ENCODE data around the gene ANKRD11. TPM values are rescaled to one million over a fixed set of nuclear protein-coding genes. Genes with fewer than 3 reads are reported as not detected.
"Not testable (repeated sequence)": the region's sequence is repeated elsewhere in the genome, so short reads cannot be mapped to it uniquely, and the experiment has no call there.

Gene ANKRD11
- total RNA-seq, 1 experiment from 2014 or later, result 297 TPM

- ChIA-PET CTCF (interaction anchor here (0.6 to 2.0 kb wide), 8 partner anchors 10 to 463 kb away, joined by 3 to 10 read pairs (median 4); partner anchors contain the start of gene ZNF778), POLR2A (interaction anchor here (0.5 to 0.8 kb wide), 9 partner anchors 76 to 677 kb away, joined by 3 to 6 read pairs (median 4); partner anchors contain the start of genes CDH15, TCF25 and ZC3H18)
- intact Hi-C loops (cut with micrococcal nuclease; ENCODE audit: unreplicated experiment), result loop anchor here (5.0 kb wide), 1 partner anchor 260 kb away; the partner anchor contains the start of gene SPG7
- no peaks in the 10 kb centered on the region for H3K4me1 Mint-ChIP-seq (ENCODE audit: low read depth, unreplicated experiment)
- H3K4me3 Mint-ChIP-seq (ENCODE audit: unreplicated experiment), result peak overlapping the region; percentile 85
- H3K36me3 Mint-ChIP-seq (ENCODE audit: insufficient read depth, unreplicated experiment), result peaks cover 26% of the 10 kb centered on the region
- Histone ChIP-seq H3K9me3 (peaks cover 3% of the 10 kb centered on the region; the same call in 1 of the 2 replicates), H3K36me3 (ENCODE audit: control insufficient read depth, insufficient read depth, low read length) (no peaks in the 10 kb centered on the region; the same call in 1 of the 2 replicates), H3K27me3 (replicated peaks; ENCODE audit: control insufficient read depth, insufficient read depth, low read length) (no peaks in the 10 kb centered on the region), H3K4me3 (ENCODE audit: low read depth, low read length) (peak overlapping the region; percentile 63), H3K4me1 (no peaks in the 10 kb centered on the region)
- no peaks in the 10 kb centered on the region for H3K27me3 Mint-ChIP-seq (ENCODE audit: insufficient read depth, unreplicated experiment)
- TF ChIP-seq CTCF (IDR thresholded peaks at IDR 0.05; ENCODE audit: insufficient read depth in 1 of 2, low read depth in 1 of 2, low read length in 1 of 2, severe bottlenecking in 1 of 2, unreplicated experiment in 1 of 2), result no peak
- peak overlapping the region; percentile 66 for H3K27ac Mint-ChIP-seq (ENCODE audit: unreplicated experiment)
- peaks cover 23% of the 10 kb centered on the region for H3K9me3 Mint-ChIP-seq (ENCODE audit: unreplicated experiment)
- peak; percentile 94 to 98 for DNase-seq
- BruUV-seq (replicated peaks), result no TSS peak
These were observed 243.2 kb downstream of the ANKRD11 start for GRCh38 chr16:89246903-89247733.

GRCh38 chr16:89246383-89246902 is 243.9 kb downstream of the ANKRD11 start:
- Mint-ChIP-seq H3K4me1 (ENCODE audit: low read depth, unreplicated experiment) (no peaks in the 10 kb centered on the region), H3K27me3 (ENCODE audit: insufficient read depth, unreplicated experiment) (no peaks in the 10 kb centered on the region), H3K27ac (ENCODE audit: unreplicated experiment) (peak overlapping the region; percentile 66), H3K36me3 (ENCODE audit: insufficient read depth, unreplicated experiment) (peaks cover 23% of the 10 kb centered on the region), H3K4me3 (ENCODE audit: unreplicated experiment) (peak overlapping the region; percentile 85), H3K9me3 (ENCODE audit: unreplicated experiment) (peaks cover 16% of the 10 kb centered on the region)
- Histone ChIP-seq H3K4me1 (no peaks in the 10 kb centered on the region), H3K4me3 (ENCODE audit: low read depth, low read length) (peak overlapping the region; percentile 63), H3K27me3 (replicated peaks; ENCODE audit: control insufficient read depth, insufficient read depth, low read length) (no peaks in the 10 kb centered on the region), H3K9me3 (peaks cover 3% of the 10 kb centered on the region; the same call in 1 of the 2 replicates), H3K36me3 (ENCODE audit: control insufficient read depth, insufficient read depth, low read length) (no peaks in the 10 kb centered on the region; the same call in 1 of the 2 replicates)
- DNase-seq, result no peak
- ChIA-PET POLR2A (interaction anchor here (0.5 kb wide), 1 partner anchor 75 kb away, joined by 6 read pairs; the partner anchor contains the start of gene CDH15), CTCF (interaction anchor here (0.6 to 2.0 kb wide), 4 partner anchors 47 to 311 kb away, joined by 3 to 10 read pairs (median 7); no protein-coding TSS in a partner anchor)
- intact Hi-C loops (cut with micrococcal nuclease; ENCODE audit: unreplicated experiment), result loop anchor here (5.0 kb wide), 1 partner anchor 261 kb away; the partner anchor contains the start of gene SPG7
- TF ChIP-seq CTCF (IDR thresholded peaks at IDR 0.05; ENCODE audit: insufficient read depth in 1 of 2, low read depth in 1 of 2, low read length in 1 of 2, severe bottlenecking in 1 of 2, unreplicated experiment in 1 of 2), result no peak
- BruUV-seq (replicated peaks), result TSS peak; percentile 71

- TF ChIP-seq CTCF (IDR thresholded peaks at IDR 0.05; ENCODE audit: insufficient read depth in 1 of 2, low read depth in 1 of 2, low read length in 1 of 2, severe bottlenecking in 1 of 2, unreplicated experiment in 1 of 2), result no peak
- BruUV-seq (replicated peaks), result no TSS peak
- H3K4me1 ChIP-seq, result no peaks in the 10 kb centered on the region
- peaks cover 4% of the 10 kb centered on the region for H3K9me3 Mint-ChIP-seq (ENCODE audit: unreplicated experiment)
- POLR2A ChIA-PET, result no interaction called here
- CTCF ChIA-PET, result no interaction called here
- H3K27me3 ChIP-seq (replicated peaks; ENCODE audit: control insufficient read depth, insufficient read depth, low read length), result no peaks in the 10 kb centered on the region
- H3K27me3 Mint-ChIP-seq (ENCODE audit: insufficient read depth, unreplicated experiment), result no peaks in the 10 kb centered on the region
- no peaks in the 10 kb centered on the region for H3K4me1 Mint-ChIP-seq (ENCODE audit: low read depth, unreplicated experiment)
- no peak overlapping the region for H3K4me3 ChIP-seq (ENCODE audit: low read depth, low read length)
- no peak overlapping the region for H3K4me3 Mint-ChIP-seq (ENCODE audit: unreplicated experiment)
- no peak overlapping the region for H3K27ac Mint-ChIP-seq (ENCODE audit: unreplicated experiment)
- intact Hi-C loops (cut with micrococcal nuclease; ENCODE audit: unreplicated experiment), result loop anchor here (5.0 kb wide), 1 partner anchor 263 kb away; the partner anchor contains the start of gene SPG7
- H3K36me3 ChIP-seq (ENCODE audit: control insufficient read depth, insufficient read depth, low read length), result no peaks in the 10 kb centered on the region; the same call in 1 of the 2 replicates
- no peak for DNase-seq
- H3K9me3 ChIP-seq, result peaks cover 6% of the 10 kb centered on the region; the same call in 1 of the 2 replicates
- peaks cover 29% of the 10 kb centered on the region for H3K36me3 Mint-ChIP-seq (ENCODE audit: insufficient read depth, unreplicated experiment)
These were observed 245.6 kb downstream of the ANKRD11 start for GRCh38 chr16:89244754-89245153.

GRCh38 chr16:89244264-89244663 is 246.1 kb downstream of the ANKRD11 start:
- H3K9me3 ChIP-seq; H3K36me3 ChIP-seq (ENCODE audit: control insufficient read depth, insufficient read depth, low read length); H3K9me3 Mint-ChIP-seq (ENCODE audit: unreplicated experiment); H3K4me1 ChIP-seq; DNase-seq; intact Hi-C loops (cut with micrococcal nuclease; ENCODE audit: unreplicated experiment); POLR2A ChIA-PET; BruUV-seq (replicated peaks); H3K4me3 Mint-ChIP-seq (ENCODE audit: unreplicated experiment); H3K27ac Mint-ChIP-seq (ENCODE audit: unreplicated experiment); H3K4me1 Mint-ChIP-seq (ENCODE audit: low read depth, unreplicated experiment); H3K27me3 ChIP-seq (replicated peaks; ENCODE audit: control insufficient read depth, insufficient read depth, low read length); H3K4me3 ChIP-seq (ENCODE audit: low read depth, low read length); H3K27me3 Mint-ChIP-seq (ENCODE audit: insufficient read depth, unreplicated experiment); CTCF ChIA-PET: not testable (repeated sequence)
- peaks cover 29% of the 10 kb centered on the region for H3K36me3 Mint-ChIP-seq (ENCODE audit: insufficient read depth, unreplicated experiment)

Data from Caco-2 (cell line).